Fibroblast of lung (primary cell): ENCODE data around the gene SLC13A3. TPM values are rescaled to one million over a fixed set of nuclear protein-coding genes. Genes with fewer than 3 reads are reported as not detected.

Source experiments
- DNase-seq, 2 donors: peaks; one replicate each; pipeline versions ENCODE4 v3.0.0 to v3.0.0-alpha.2; 2010; ENCODE audit warnings: low read depth in 2 of 2
- H2AFZ ChIP-seq: 2 replicates; pipeline ENCODE4 v1.5.1; 2012; ENCODE audit warnings: low read length, control low read depth, inconsistent platforms
- H3K27ac ChIP-seq: 2 replicates; pipeline ENCODE4 v1.5.1; 2011; ENCODE audit warnings: low read length, control low read depth; ENCODE audit not compliant: insufficient read depth
- H3K27me3 ChIP-seq: 2 replicates; pipeline ENCODE4 v1.5.1; 2011; ENCODE audit warnings: mild to moderate bottlenecking, low read length; ENCODE audit not compliant: control insufficient read depth, insufficient read depth
- H3K36me3 ChIP-seq: 2 replicates; pipeline ENCODE4 v1.5.1; 2011; ENCODE audit warnings: low read length; ENCODE audit not compliant: control insufficient read depth, insufficient read depth
- H3K4me1 ChIP-seq: 2 replicates; pipeline ENCODE4 v1.5.1; 2011; ENCODE audit warnings: low read length; ENCODE audit not compliant: control insufficient read depth, insufficient read depth; ENCODE audit errors: extremely low read depth
- H3K4me2 ChIP-seq: 2 replicates; pipeline ENCODE4 v1.5.1; 2011; ENCODE audit warnings: low read length, control low read depth; ENCODE audit not compliant: insufficient read depth; ENCODE audit errors: extremely low read depth
- H3K4me3 ChIP-seq, 4 experiments: fragments of 200-600 bp in 1 of 4; sonication (generic) in 1 of 4; replicated peaks in 1 of 4; 2 replicates each; pipeline ENCODE4 v1.5.1; 2011 to 2016; ENCODE audit warnings: low read length in 4 of 4, low read depth in 3 of 4, mild to moderate bottlenecking in 3 of 4, control low read depth in 2 of 4, inconsistent platforms in 1 of 4, mixed read lengths in 1 of 4; ENCODE audit not compliant: insufficient read depth in 1 of 4; ENCODE audit errors: control extremely low read depth in 1 of 4
- H3K79me2 ChIP-seq: 2 replicates; pipeline ENCODE4 v1.5.1; 2012; ENCODE audit warnings: mild to moderate bottlenecking, low read length, inconsistent platforms; ENCODE audit not compliant: control insufficient read depth, insufficient read depth
- H3K9ac ChIP-seq: 2 replicates; pipeline ENCODE4 v1.5.1; 2011; ENCODE audit warnings: mild to moderate bottlenecking, low read length, control low read depth; ENCODE audit not compliant: insufficient read depth
- H3K9me3 ChIP-seq: 2 replicates; pipeline ENCODE4 v1.5.1; 2012; ENCODE audit warnings: low read depth, low read length; ENCODE audit not compliant: control insufficient read depth, insufficient read depth
- H4K20me1 ChIP-seq: 2 replicates; pipeline ENCODE4 v1.5.1; 2011; ENCODE audit warnings: low read length; ENCODE audit not compliant: control insufficient read depth, insufficient read depth; ENCODE audit errors: extremely low read depth
- CTCF ChIP-seq, 2 donors: IDR thresholded peaks in 1 of 2; conservative IDR thresholded peaks in 1 of 2; 1 replicate in 1 of 2; 2 replicates in 1 of 2; pipeline ENCODE4 v1.5.1; 2011 to 2012; ENCODE audit warnings: low read length in 2 of 2, control low read depth in 1 of 2, inconsistent platforms in 1 of 2, low read depth in 1 of 2, mild to moderate bottlenecking in 1 of 2
- EZH2 ChIP-seq: IDR thresholded peaks from 2 replicates; pipeline ENCODE4 v1.5.1; 2012; ENCODE audit warnings: low read length, control low read depth, mild to moderate bottlenecking; ENCODE audit errors: missing control alignments
- polyA plus RNA-seq, 2 donors: library from polyadenylated mRNA; depleted of rRNA in 1 of 2; stranded (reverse) in 1 of 2; unstranded in 1 of 2; fragments of >200 nt; gene quantifications; 2 replicates each; pipeline ENCODE4 v1.2.1, GENCODE V29; 2011 to 2012; ENCODE audit warnings: missing spikeins in 1 of 2
- total RNA-seq: library from RNA; depleted of rRNA; stranded (reverse); fragments of >200 nt; gene quantifications from 2 replicates; pipeline ENCODE4 v1.2.1, GENCODE V29; 2014

SLC13A3 gene
- total and polyA plus RNA-seq, 2 donors (not counting 1 experiment from before 2014, with no cell fraction given): 2.2 to 5.6 TPM

- Histone ChIP-seq H3K9me3 (no peaks in the 10 kb centered on the region), H3K9ac (no peak overlapping the region), H3K27ac (no peak overlapping the region), H2AFZ (no peak overlapping the region), H3K4me2 (no peak overlapping the region), H3K27me3 (no peaks in the 10 kb centered on the region), H3K79me2 (no peaks in the 10 kb centered on the region), H3K36me3 (no peaks in the 10 kb centered on the region), H3K4me1 (no peaks in the 10 kb centered on the region), H4K20me1 (no peaks in the 10 kb centered on the region), H3K4me3 (no peak overlapping the region)
- no peak for DNase-seq
- no peak for TF ChIP-seq EZH2
These were observed 62.4 kb downstream of the SLC13A3 start for GRCh38 chr20:46588532-46589511.

- no peaks in the 10 kb centered on the region for H3K4me1 ChIP-seq
- H3K27ac ChIP-seq: no peak overlapping the region
- no peaks in the 10 kb centered on the region for H3K9me3 ChIP-seq
- no peaks in the 10 kb centered on the region for H3K36me3 ChIP-seq
- no peak overlapping the region for H3K9ac ChIP-seq
- TF ChIP-seq EZH2 (no peak), CTCF (conservative IDR thresholded peaks at IDR 0.05 in 1 of 2, IDR thresholded peaks at IDR 0.05 in 1 of 2; ENCODE audit: low read depth in 1 of 2, low read length in 2 of 2) (no peak)
- no peak overlapping the region for H3K4me3 ChIP-seq
- no peak overlapping the region for H2AFZ ChIP-seq
- no peak overlapping the region for H3K4me2 ChIP-seq
- H3K79me2 ChIP-seq: no peaks in the 10 kb centered on the region
- DNase-seq: no peak
- no peaks in the 10 kb centered on the region for H4K20me1 ChIP-seq
- H3K27me3 ChIP-seq: no peaks in the 10 kb centered on the region
These were observed 63.3 kb downstream of the SLC13A3 start for GRCh38 chr20:46587986-46588385.

- Histone ChIP-seq H3K79me2 (no peaks in the 10 kb centered on the region), H3K4me3 (no peak overlapping the region), H3K36me3 (no peaks in the 10 kb centered on the region), H3K9me3 (no peaks in the 10 kb centered on the region), H2AFZ (no peak overlapping the region), H3K4me2 (no peak overlapping the region), H3K27ac (no peak overlapping the region), H3K4me1 (no peaks in the 10 kb centered on the region), H3K9ac (no peak overlapping the region), H4K20me1 (no peaks in the 10 kb centered on the region), H3K27me3 (no peaks in the 10 kb centered on the region)
- no peak for DNase-seq
- TF ChIP-seq EZH2 (no peak), CTCF (conservative IDR thresholded peaks at IDR 0.05 in 1 of 2, IDR thresholded peaks at IDR 0.05 in 1 of 2; ENCODE audit: low read depth in 1 of 2, low read length in 2 of 2) (no peak)
These were observed 64.5 kb downstream of the SLC13A3 start for GRCh38 chr20:46586724-46587123.
